IMR-90 (cell line): ENCODE results near the gene ALDH1A2.

Source experiments
- BHLHE40 ChIP-seq: fragments of 150-350 bp; IDR thresholded peaks from 2 replicates; pipeline ENCODE4 v1.6.1; 2016; ENCODE audit warnings: mild to moderate bottlenecking, low read depth, low read length
- MXI1 ChIP-seq: IDR thresholded peaks from 2 replicates; pipeline ENCODE4 v1.6.1; 2012; ENCODE audit warnings: low read depth, mild to moderate bottlenecking, low read length, moderate library complexity, borderline replicate concordance
- POLR2A ChIP-seq: IDR thresholded peaks from 2 replicates; pipeline ENCODE4 v1.6.1; 2012; ENCODE audit warnings: mild to moderate bottlenecking, low read depth, low read length
- SMC3 ChIP-seq: fragments of 150-350 bp; IDR thresholded peaks from 2 replicates; pipeline ENCODE4 v1.6.1; 2016; ENCODE audit warnings: low read depth, mild to moderate bottlenecking, antibody characterized with exemption, low read length, moderate library complexity
- TF ChIP-seq, protein P1 (sequence below): conservative IDR thresholded peaks from 2 replicates; pipeline ENCODE4 v1.5.1; 2012; ENCODE audit warnings: mild to moderate bottlenecking, low read depth, low read length, improper control_type of control experiment
- TF ChIP-seq, protein P2 (sequence below): fragments of 150-350 bp; IDR thresholded peaks from 2 replicates; pipeline ENCODE4 v1.6.1; 2017; ENCODE audit warnings: mild to moderate bottlenecking, antibody characterized with exemption, low read length, low read depth

DNA sequence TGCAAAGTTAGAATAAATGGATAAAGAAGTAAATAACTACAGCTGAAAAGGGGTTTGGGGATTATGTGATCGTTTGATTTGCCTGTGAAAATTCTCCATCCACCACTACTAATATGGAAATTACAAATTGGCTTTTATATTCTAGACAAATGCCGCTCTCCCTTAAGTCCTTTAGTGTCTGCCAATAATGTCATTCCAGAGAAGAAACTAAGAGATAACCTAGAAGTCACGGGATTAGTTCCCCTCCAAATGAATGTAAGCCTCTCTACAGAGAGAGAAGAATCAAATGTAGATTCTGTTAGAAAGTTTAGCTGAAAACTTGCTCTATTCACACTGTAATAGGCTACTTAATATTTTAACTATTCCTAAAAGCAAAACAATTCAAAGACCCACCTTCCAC lies 92.0 kb downstream of the ALDH1A2 start:
- TF ChIP-seq SMC3 (no peak), POLR2A (no peak), BHLHE40 (no peak), MXI1 (no peak)
- TF ChIP-seq, protein P1, sequence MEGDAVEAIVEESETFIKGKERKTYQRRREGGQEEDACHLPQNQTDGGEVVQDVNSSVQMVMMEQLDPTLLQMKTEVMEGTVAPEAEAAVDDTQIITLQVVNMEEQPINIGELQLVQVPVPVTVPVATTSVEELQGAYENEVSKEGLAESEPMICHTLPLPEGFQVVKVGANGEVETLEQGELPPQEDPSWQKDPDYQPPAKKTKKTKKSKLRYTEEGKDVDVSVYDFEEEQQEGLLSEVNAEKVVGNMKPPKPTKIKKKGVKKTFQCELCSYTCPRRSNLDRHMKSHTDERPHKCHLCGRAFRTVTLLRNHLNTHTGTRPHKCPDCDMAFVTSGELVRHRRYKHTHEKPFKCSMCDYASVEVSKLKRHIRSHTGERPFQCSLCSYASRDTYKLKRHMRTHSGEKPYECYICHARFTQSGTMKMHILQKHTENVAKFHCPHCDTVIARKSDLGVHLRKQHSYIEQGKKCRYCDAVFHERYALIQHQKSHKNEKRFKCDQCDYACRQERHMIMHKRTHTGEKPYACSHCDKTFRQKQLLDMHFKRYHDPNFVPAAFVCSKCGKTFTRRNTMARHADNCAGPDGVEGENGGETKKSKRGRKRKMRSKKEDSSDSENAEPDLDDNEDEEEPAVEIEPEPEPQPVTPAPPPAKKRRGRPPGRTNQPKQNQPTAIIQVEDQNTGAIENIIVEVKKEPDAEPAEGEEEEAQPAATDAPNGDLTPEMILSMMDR, result no peak
- TF ChIP-seq, protein P2, sequence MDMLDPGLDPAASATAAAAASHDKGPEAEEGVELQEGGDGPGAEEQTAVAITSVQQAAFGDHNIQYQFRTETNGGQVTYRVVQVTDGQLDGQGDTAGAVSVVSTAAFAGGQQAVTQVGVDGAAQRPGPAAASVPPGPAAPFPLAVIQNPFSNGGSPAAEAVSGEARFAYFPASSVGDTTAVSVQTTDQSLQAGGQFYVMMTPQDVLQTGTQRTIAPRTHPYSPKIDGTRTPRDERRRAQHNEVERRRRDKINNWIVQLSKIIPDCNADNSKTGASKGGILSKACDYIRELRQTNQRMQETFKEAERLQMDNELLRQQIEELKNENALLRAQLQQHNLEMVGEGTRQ, result no peak
